ENCODE data around the gene PPIE.

PPIE gene

DNA sequence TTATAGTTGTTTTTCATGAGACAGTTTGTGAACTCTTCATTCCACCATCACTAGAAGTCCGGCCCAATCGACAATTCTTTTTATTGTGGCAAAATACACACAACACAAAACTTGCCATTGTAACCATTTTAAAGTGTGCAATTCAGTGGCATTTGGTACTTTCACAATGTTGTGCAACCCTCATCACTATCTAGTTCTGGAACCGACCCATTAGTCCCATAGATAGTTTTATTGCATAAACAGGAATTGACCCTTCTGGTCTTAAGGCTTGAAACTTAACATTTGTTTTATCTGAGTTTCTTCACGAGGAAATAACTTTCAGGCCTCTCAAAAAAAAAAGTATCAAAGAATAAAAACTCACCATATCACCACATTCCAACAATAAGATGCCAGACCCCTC lies 8.8 kb upstream of the PPIE start:
- Mint-ChIP-seq H3K9me3 (no peaks in the 10 kb centered on the region), H3K27ac (no peak overlapping the region), H3K4me1 (ENCODE audit: low read depth) (peaks cover 7% of the 10 kb centered on the region), H3K27me3 (ENCODE audit: low read depth) (peaks cover 53% of the 10 kb centered on the region), H3K4me3 (no peak overlapping the region), H3K36me3 (ENCODE audit: low read depth) (no peaks in the 10 kb centered on the region)
- DNase-seq (ENCODE audit: low spot score), result no peak

DNA sequence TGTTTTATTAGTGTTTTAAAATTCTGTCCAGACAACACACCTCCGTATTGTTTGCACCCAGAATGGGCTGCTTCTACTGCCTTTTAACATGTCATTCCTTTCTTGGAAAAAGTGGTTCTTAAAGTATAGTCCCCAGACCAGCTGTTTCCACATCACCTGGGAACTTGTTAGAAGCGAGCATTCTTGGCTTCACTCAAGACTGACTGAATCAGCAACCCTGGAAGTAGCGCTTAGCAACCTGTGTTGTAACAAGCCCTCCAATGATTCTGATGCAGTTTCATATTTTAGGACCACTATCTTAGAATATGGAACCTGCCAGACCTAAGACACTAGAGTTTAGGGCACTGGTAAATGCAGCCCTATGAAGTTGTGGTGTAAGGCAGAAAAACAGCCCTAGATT lies 6.0 kb upstream of the PPIE start:
- H3K36me3 Mint-ChIP-seq (ENCODE audit: low read depth), result peaks cover 7% of the 10 kb centered on the region
- peaks cover 14% of the 10 kb centered on the region for H3K4me1 Mint-ChIP-seq (ENCODE audit: low read depth)
- H3K27ac Mint-ChIP-seq, result no peak overlapping the region
- DNase-seq (ENCODE audit: low spot score), result no peak
- H3K9me3 Mint-ChIP-seq, result no peaks in the 10 kb centered on the region
- H3K4me3 Mint-ChIP-seq, result no peak overlapping the region
- peaks cover 34% of the 10 kb centered on the region for H3K27me3 Mint-ChIP-seq (ENCODE audit: low read depth)

DNA sequence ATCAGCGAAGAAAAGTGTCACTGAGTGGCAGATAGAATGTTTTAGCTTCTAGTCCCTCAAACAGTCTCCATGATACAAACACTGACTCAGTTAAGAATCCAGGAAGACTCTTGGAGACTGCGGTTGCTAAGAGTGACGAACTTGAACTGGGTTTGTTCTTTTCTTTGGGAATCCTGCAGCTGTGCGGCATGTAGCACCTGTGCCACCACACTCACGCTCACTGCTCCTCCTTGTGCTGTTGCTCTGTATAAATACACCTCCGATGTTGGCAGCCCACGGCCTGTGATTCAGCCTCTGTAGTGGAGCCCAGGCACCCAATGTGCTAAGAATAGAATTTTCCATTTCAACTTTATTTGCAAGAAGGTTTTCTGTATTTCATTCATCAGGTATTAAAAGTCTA lies 5.5 kb upstream of the PPIE start:
- no peak overlapping the region for H3K4me3 Mint-ChIP-seq
- H3K9me3 Mint-ChIP-seq, result no peaks in the 10 kb centered on the region
- DNase-seq (ENCODE audit: low spot score), result no peak
- H3K27me3 Mint-ChIP-seq (ENCODE audit: low read depth), result peaks cover 29% of the 10 kb centered on the region
- H3K4me1 Mint-ChIP-seq (ENCODE audit: low read depth), result peaks cover 16% of the 10 kb centered on the region
- H3K27ac Mint-ChIP-seq, result no peak overlapping the region
- H3K36me3 Mint-ChIP-seq (ENCODE audit: low read depth), result peaks cover 7% of the 10 kb centered on the region

DNA sequence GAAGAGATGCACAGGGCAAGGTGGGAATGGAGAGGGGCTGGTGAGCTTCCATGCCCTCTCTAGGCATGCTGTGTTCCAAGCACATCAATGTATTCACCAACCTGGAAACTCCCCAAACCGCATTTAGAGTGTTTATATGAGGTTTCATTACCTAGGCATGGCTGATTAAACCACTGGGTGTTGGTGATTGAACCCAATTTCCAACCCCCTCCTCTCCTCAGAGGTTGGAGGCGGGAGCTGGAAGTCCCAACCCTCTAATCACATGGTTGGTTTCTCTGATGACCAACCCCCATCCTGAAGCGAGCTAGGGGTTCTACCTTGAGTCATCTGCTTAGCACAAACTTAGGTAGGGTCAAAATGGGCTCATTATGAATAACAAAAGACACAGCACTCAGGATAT lies 3.0 kb upstream of the PPIE start:
- Mint-ChIP-seq H3K27me3 (ENCODE audit: low read depth) (peaks cover 8% of the 10 kb centered on the region), H3K4me3 (no peak overlapping the region), H3K4me1 (ENCODE audit: low read depth) (peaks cover 30% of the 10 kb centered on the region), H3K36me3 (ENCODE audit: low read depth) (peaks cover 16% of the 10 kb centered on the region), H3K27ac (no peak overlapping the region), H3K9me3 (peaks cover 3% of the 10 kb centered on the region)
- no peak for DNase-seq (ENCODE audit: low spot score)

DNA sequence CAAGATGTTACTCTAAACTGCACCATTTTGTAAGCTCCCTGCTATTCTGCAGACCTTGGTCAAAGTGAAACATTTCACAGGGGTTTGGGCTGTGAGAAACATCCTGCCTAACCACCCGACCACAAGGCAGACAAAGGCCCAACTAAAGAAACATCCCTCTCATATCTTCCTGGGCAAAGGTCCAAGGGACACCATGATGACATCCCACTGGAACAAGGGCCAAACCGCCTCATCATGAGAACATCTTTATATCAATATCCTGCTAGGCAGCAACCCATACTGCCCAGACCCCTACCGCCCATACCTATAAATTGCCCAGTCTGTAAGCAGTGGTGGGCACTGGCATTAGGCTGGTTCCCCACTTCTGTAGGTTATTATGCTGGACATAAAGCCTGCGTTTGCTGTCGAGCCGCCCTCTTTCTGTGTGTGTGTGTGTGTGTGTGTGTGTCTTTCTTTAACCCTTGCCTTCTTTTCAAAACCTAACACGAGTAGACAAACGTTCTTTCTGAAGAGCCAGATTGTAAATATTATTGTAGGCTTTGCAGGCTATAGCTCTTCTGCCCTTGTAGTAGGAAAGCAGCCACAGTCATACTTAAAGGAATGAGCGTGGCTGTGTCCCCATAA lies 1.0 kb upstream of the PPIE start:
- H3K27me3 Mint-ChIP-seq (ENCODE audit: low read depth), result peaks cover 2% of the 10 kb centered on the region
- H3K4me3 Mint-ChIP-seq, result no peak overlapping the region
- DNase-seq (ENCODE audit: low spot score), result peak; percentile 12
- peaks cover 30% of the 10 kb centered on the region for H3K36me3 Mint-ChIP-seq (ENCODE audit: low read depth)
- peaks cover 33% of the 10 kb centered on the region for H3K4me1 Mint-ChIP-seq (ENCODE audit: low read depth)
- H3K27ac Mint-ChIP-seq, result peak overlapping the region; percentile 37
- H3K9me3 Mint-ChIP-seq, result peaks cover 3% of the 10 kb centered on the region

DNA sequence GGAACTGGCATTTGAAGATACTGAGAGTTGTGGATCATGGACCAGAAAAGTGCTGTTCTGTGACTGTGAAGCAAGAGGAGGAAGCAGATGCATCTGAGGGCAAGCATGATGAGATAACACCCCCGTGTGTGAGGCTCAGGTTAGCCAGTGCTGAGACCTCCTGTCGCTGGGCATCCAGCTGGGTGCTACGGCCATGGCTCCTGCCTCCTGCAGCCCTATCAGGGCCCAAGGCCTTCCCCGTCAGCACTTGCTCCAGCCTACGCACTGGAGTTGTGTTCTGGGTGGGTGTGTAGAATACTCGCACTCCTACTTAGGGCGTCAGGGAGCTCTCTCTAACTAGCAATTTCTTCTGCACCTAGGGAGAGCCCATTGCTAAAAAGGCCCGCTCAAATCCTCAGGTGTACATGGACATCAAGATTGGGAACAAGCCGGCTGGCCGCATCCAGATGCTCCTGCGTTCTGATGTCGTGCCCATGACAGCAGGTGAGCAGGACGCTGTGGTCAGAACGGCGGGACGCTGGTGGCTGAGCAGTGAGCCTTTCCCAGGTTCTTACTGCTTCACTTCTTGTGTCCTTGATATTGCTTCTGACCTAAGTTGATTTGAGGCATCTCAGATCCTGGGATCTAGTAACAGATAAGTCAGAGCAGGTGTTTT lies 6.5 kb downstream of the PPIE start:
- Mint-ChIP-seq H3K4me1 (ENCODE audit: low read depth) (peaks cover 13% of the 10 kb centered on the region), H3K36me3 (ENCODE audit: low read depth) (peaks cover 76% of the 10 kb centered on the region), H3K4me3 (no peak overlapping the region), H3K27me3 (ENCODE audit: low read depth) (no peaks in the 10 kb centered on the region), H3K9me3 (no peaks in the 10 kb centered on the region), H3K27ac (no peak overlapping the region)
- no peak for DNase-seq (ENCODE audit: low spot score)

DNA sequence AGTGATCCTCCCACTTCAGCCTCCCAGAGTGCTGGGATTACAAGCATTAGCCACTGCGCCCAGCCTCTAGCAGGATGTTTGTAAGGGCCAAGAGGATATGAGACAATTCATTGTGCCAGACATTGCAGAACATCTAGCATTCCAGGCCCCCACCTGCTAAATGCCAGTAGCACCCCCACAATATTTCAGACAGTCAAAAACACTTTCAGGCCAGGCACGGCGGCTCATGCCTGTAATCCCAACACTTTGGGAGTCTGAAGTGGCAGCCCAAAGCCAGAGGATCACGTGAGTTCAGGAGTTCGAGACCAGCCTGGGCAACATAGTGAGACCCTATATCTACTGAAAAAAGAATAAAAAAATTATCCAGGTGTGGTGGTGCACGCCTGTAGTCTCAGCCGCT lies 12.9 kb downstream of the PPIE start:
- no peak overlapping the region for H3K4me3 Mint-ChIP-seq
- H3K27me3 Mint-ChIP-seq (ENCODE audit: low read depth), result no peaks in the 10 kb centered on the region
- DNase-seq (ENCODE audit: low spot score), result no peak
- peaks cover 59% of the 10 kb centered on the region for H3K36me3 Mint-ChIP-seq (ENCODE audit: low read depth)
- no peak overlapping the region for H3K27ac Mint-ChIP-seq
- peaks cover 3% of the 10 kb centered on the region for H3K4me1 Mint-ChIP-seq (ENCODE audit: low read depth)
- H3K9me3 Mint-ChIP-seq, result no peaks in the 10 kb centered on the region

DNA sequence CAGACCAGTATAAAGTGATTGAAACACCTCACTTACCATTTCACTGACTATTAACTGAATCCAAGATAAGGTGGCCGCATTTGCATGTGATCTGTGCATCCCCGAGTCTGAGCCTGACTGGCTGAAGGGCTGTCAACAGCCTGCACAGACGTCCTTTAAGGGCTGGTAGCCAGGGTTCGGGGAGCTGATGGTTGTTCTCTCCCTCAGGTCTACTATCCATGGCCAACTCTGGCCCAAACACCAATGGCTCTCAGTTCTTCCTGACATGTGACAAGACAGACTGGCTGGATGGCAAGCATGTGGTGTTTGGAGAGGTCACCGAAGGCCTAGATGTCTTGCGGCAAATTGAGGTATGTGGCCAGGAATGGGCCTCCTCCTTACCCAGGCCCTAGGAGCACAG lies 14.0 kb downstream of the PPIE start:
- no peak for DNase-seq (ENCODE audit: low spot score)
- Mint-ChIP-seq H3K27me3 (ENCODE audit: low read depth) (no peaks in the 10 kb centered on the region), H3K36me3 (ENCODE audit: low read depth) (peaks cover 56% of the 10 kb centered on the region), H3K27ac (no peak overlapping the region), H3K4me3 (no peak overlapping the region), H3K9me3 (no peaks in the 10 kb centered on the region), H3K4me1 (ENCODE audit: low read depth) (no peaks in the 10 kb centered on the region)

DNA sequence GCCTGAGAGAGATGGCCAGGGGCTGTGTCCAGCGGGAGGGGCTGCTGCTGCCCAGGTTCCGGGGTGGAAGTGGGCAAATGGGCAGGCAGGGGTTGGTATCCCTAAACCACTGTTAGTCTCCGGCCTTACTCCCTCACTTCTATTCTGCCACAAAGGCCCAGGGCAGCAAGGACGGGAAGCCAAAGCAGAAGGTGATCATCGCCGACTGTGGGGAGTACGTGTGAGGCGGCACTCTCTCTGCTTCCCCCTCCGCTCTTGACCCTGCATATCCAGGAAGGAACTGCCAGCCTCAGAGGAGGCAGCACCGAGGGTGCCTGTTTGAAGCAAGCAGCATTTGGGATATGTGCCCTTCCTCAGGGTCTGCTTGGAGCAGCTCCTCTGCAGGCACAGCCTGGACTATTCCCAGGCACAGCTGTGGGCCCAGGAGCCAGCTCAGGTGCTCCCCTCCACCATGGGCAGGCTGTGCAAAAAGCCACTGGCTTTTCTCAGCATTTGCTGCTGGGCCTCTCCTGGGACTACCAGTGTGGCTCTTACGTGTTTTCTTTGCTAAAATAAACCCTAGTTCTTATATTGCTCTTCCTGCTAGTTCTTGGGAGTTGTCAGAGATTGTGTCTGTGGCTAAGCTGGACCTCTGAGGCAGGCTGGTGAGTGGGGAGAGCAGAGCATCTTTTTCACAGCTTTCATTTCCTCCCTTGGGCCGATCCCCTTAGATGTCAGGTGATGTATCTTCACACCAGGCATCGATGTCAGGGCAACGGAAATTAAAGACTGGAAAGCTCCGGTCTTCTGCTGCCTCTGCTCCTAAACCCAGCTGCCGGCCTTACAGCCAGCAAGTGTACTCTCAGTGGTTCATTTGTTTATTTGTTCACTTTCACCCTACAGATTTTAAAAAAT lies 14.7 kb downstream of the PPIE start:
- Mint-ChIP-seq H3K4me1 (ENCODE audit: low read depth) (no peaks in the 10 kb centered on the region), H3K4me3 (no peak overlapping the region), H3K9me3 (no peaks in the 10 kb centered on the region), H3K27me3 (ENCODE audit: low read depth) (no peaks in the 10 kb centered on the region), H3K36me3 (ENCODE audit: low read depth) (peaks cover 51% of the 10 kb centered on the region), H3K27ac (no peak overlapping the region)
- DNase-seq (ENCODE audit: low spot score), result no peak

DNA sequence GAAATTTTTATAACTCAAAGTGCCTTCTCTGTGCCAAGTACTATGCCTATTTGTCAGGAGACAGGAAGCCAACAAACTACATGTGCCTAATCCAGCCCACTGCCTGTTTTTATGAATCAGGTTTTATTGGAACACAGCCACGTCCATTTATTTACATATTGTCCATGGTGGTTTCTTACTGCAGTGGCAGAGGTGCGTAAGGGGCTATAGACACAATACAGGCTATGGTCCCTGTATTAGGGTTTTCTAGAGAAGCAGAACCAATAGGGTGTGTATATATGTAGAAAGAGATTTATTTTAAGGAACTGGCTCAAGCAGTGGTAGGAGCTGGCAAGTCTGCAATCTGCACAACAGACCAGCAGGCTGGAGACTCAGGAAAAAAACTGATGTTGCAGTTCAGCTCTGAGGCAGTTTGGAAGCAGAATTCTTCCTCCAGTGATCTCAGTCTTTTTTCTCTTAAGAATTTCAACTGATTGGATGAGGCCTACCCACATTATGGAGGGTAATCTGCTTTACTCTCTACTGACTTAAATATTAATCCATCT lies 15.4 kb downstream of the PPIE start:
- DNase-seq (ENCODE audit: low spot score), result no peak
- no peak overlapping the region for H3K27ac Mint-ChIP-seq
- no peaks in the 10 kb centered on the region for H3K9me3 Mint-ChIP-seq
- no peak overlapping the region for H3K4me3 Mint-ChIP-seq
- H3K27me3 Mint-ChIP-seq (ENCODE audit: low read depth), result no peaks in the 10 kb centered on the region
- H3K4me1 Mint-ChIP-seq (ENCODE audit: low read depth), result no peaks in the 10 kb centered on the region
- H3K36me3 Mint-ChIP-seq (ENCODE audit: low read depth), result peaks cover 45% of the 10 kb centered on the region

DNA sequence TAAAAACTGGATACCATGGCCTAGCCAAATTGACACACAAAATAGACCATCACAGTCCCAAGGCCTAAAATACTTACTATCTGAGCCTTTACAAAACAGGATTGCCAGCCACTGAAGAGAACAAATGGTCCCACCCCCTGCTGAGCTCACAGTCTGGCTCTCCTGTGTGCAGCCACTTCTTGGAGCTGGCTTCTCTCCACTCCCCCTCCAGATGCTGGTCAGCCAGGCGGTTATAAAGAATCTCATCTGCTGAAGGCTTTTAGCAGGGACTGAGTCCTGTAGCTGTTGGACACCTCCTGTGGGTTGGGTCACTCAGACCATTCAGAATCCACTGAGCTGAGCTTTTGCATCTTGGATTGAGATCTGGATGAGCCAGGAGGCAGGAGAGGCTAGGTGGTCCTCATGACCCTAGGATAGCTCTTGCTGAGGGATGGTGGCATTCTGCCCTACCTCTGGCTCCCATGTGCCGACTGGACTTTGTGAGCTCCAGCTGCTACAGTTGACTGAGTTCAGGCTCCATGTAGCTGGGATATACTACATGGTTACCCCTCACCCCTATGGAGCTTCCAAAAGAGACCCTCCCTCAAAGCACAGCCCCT lies 16.3 kb downstream of the PPIE start:
- no peaks in the 10 kb centered on the region for H3K9me3 Mint-ChIP-seq
- no peaks in the 10 kb centered on the region for H3K4me1 Mint-ChIP-seq (ENCODE audit: low read depth)
- DNase-seq (ENCODE audit: low spot score), result no peak
- H3K4me3 Mint-ChIP-seq, result no peak overlapping the region
- no peak overlapping the region for H3K27ac Mint-ChIP-seq
- peaks cover 42% of the 10 kb centered on the region for H3K36me3 Mint-ChIP-seq (ENCODE audit: low read depth)
- H3K27me3 Mint-ChIP-seq (ENCODE audit: low read depth), result no peaks in the 10 kb centered on the region

DNA sequence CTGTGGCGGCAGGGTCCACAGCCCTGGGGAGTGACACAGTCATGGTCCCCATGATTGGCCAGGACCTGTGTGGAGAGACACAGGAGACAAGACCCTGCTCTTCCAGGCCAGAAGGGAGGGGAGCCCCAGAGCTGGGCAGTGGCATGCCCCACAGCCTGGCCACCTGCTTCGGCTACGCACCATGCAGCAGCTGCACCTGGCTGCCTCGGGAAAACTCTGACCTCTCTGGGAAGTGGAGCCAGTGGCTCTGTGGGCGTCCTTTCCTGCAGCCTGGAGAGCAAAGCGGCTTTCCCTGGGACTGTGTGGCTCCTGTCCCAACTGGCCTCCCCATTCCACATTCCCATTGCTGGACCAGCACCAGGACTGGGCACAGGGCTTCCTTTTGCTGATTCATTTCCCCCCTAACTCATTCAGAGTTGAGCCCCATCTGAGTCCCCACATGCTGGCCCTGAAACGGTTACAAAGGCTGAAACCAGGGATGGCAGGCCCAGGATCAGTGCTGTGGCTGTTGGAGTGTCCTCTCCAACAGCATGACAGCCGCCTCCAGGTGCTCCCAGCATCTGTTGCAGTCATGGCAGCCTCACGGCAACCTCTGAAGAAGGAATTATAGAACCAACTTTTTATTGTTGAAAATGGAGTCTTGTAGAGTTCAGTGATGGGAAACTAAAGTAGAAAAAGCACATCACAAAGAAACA lies 17.4 kb downstream of the PPIE start:
- peaks cover 35% of the 10 kb centered on the region for H3K36me3 Mint-ChIP-seq (ENCODE audit: low read depth)
- H3K4me3 Mint-ChIP-seq, result no peak overlapping the region
- H3K9me3 Mint-ChIP-seq, result no peaks in the 10 kb centered on the region
- H3K27ac Mint-ChIP-seq, result no peak overlapping the region
- no peaks in the 10 kb centered on the region for H3K27me3 Mint-ChIP-seq (ENCODE audit: low read depth)
- H3K4me1 Mint-ChIP-seq (ENCODE audit: low read depth), result no peaks in the 10 kb centered on the region
- no peak for DNase-seq (ENCODE audit: low spot score)

DNA sequence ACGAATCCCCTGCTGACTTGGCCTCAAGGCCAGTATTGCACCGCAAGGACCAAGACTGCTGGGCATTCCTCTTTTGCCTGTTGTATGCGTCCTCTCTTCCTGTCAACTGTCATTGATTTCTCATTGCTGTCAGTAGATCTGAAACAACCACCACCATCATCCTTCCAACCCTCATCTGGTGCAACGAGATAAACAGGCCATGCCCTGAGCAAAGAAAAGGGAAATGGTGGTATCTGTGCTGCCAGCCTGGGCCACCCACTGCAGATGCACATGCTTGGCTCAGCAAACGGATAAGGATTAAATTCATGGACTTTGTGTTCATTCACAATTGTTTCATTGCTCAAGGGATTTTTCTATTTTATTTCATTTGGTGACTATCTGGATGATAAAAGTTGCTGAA lies 18.8 kb downstream of the PPIE start:
- Mint-ChIP-seq H3K9me3 (no peaks in the 10 kb centered on the region), H3K4me3 (no peak overlapping the region), H3K4me1 (ENCODE audit: low read depth) (no peaks in the 10 kb centered on the region), H3K27me3 (ENCODE audit: low read depth) (no peaks in the 10 kb centered on the region), H3K36me3 (ENCODE audit: low read depth) (peaks cover 27% of the 10 kb centered on the region), H3K27ac (no peak overlapping the region)
- DNase-seq (ENCODE audit: low spot score), result no peak

Data from T-helper 2 cell treated with Interferon-gamma antibody and Interleukin-4, amounts not matched to agents 5 μg/mL and 100 μg/mL, for 36 hours (primary cell).